ENCODE results near the gene PADI3.

Gene PADI3

GRCh38 chr1:17248781-17249180 is at the start of gene PADI3:
TSS of gene PADI3 (plus strand) at chr1:17249098. CDS start at chr1:17249138, 40 bp downstream.
- no peak within 1 kb of the TSS for H3K4me3 ChIP-seq (ENCODE audit: low read depth, low read length)

- H3K4me3 ChIP-seq (ENCODE audit: low read depth, low read length): no peak overlapping the region
Measured at GRCh38 chr1:17199267-17200044, 49.4 kb upstream of the PADI3 start.

GRCh38 chr1:17200246-17200645 is 48.7 kb upstream of the PADI3 start:
- H3K4me3 ChIP-seq (ENCODE audit: low read depth, low read length): no peak overlapping the region

GRCh38 chr1:17200756-17201155 is 48.1 kb upstream of the PADI3 start:
- H3K4me3 ChIP-seq (ENCODE audit: low read depth, low read length): no peak overlapping the region

- H3K4me3 ChIP-seq (ENCODE audit: low read depth, low read length): no peak overlapping the region
Measured at GRCh38 chr1:17201201-17202021, 47.5 kb upstream of the PADI3 start.

- no peak within 1 kb of the TSS for H3K4me3 ChIP-seq (ENCODE audit: low read depth, low read length)
Measured at GRCh38 chr1:17204546-17205440, 44.1 kb upstream of the PADI3 start, which contains the start of gene PADI1. TSS of gene PADI1 (plus strand) at chr1:17205128. CDS start at chr1:17205218, 90 bp downstream.

- H3K4me3 ChIP-seq (ENCODE audit: low read depth, low read length): no peak overlapping the region
Measured at GRCh38 chr1:17205652-17206051, 43.2 kb upstream of the PADI3 start.

- H3K4me3 ChIP-seq (ENCODE audit: low read depth, low read length): no peak overlapping the region
Measured at GRCh38 chr1:17206196-17206595, 42.7 kb upstream of the PADI3 start.

- no peak overlapping the region for H3K4me3 ChIP-seq (ENCODE audit: low read depth, low read length)
Measured at GRCh38 chr1:17207046-17207445, 41.9 kb upstream of the PADI3 start.

GRCh38 chr1:17207540-17207939 is 41.4 kb upstream of the PADI3 start:
- no peak overlapping the region for H3K4me3 ChIP-seq (ENCODE audit: low read depth, low read length)

GRCh38 chr1:17207966-17208418 is 40.9 kb upstream of the PADI3 start:
- no peak overlapping the region for H3K4me3 ChIP-seq (ENCODE audit: low read depth, low read length)

GRCh38 chr1:17208546-17208945 is 40.4 kb upstream of the PADI3 start:
- no peak overlapping the region for H3K4me3 ChIP-seq (ENCODE audit: low read depth, low read length)

GRCh38 chr1:17209430-17209829 is 39.5 kb upstream of the PADI3 start:
- H3K4me3 ChIP-seq (ENCODE audit: low read depth, low read length): no peak overlapping the region

GRCh38 chr1:17210176-17210575 is 38.7 kb upstream of the PADI3 start:
- H3K4me3 ChIP-seq (ENCODE audit: low read depth, low read length): no peak overlapping the region

GRCh38 chr1:17211377-17211776 is 37.5 kb upstream of the PADI3 start:
- no peak overlapping the region for H3K4me3 ChIP-seq (ENCODE audit: low read depth, low read length)

- no peak overlapping the region for H3K4me3 ChIP-seq (ENCODE audit: low read depth, low read length)
Measured at GRCh38 chr1:17212009-17212408, 36.9 kb upstream of the PADI3 start.

- no peak overlapping the region for H3K4me3 ChIP-seq (ENCODE audit: low read depth, low read length)
Measured at GRCh38 chr1:17212487-17213121, 36.3 kb upstream of the PADI3 start.

GRCh38 chr1:17213148-17213781 is 35.6 kb upstream of the PADI3 start:
- H3K4me3 ChIP-seq (ENCODE audit: low read depth, low read length): no peak overlapping the region

- no peak overlapping the region for H3K4me3 ChIP-seq (ENCODE audit: low read depth, low read length)
Measured at GRCh38 chr1:17213782-17214148, 35.1 kb upstream of the PADI3 start.
